ENCODE measurements around the gene ZNF626. TPM values are rescaled to one million over a fixed set of nuclear protein-coding genes. Genes with fewer than 3 reads are reported as not detected.
A peak's percentile ranks its signal among the peaks of the same experiment; 100 is the strongest.
"Not testable (repeated sequence)": the region's sequence is repeated elsewhere in the genome, so short reads cannot be mapped to it uniquely, and the experiment has no call there.

Gene ZNF626
- 10 to 100 TPM in 3 of 4 donors, 1 to 10 TPM in 1; 7.8 to 15.7 (median 13.3) TPM for total RNA-seq

DNA sequence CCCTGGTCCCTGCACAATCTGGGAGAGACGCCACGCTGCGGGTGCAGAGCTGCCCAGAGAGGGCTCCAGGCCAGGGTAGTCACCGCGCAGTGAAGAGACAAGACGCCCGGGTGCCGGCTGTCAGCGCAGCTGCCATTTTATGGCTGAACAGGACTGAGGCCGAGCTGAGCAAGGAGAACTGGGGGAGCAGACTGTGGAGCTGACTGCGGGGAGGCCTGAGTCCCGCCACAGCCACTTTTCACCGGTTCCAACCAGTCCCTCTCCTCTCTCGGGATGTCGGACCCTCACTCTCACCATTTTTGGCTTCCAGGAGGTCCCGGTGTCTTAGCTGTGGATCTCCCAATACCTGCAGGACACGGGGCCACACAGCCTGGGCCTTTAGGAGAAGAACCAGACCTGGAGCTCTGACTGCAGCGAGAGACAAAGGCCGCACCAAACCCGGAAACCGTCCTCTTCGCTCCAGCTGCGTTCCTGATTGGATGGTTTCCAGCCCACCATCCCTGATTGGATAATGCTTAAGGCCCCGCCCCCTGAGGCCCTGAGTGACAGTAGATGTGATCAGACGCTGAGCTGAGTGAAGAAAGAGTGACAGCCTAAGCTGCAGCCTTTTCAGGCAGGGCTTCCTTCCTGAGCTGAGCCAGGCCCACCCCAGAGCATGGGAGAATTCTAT lies at the start of gene ZNF626:
ZNF626 (minus strand) TSS at position 422 of the 670 bp plus-strand sequence; CDS start at position 297, 125 bp downstream.
- peak; percentile 96 for ATAC-seq (ENCODE audit: low FRiP score)
- DNase-seq (ENCODE audit: low spot score) = peak; percentile 97
- TF ChIP-seq CTCF (IDR thresholded peaks at IDR 0.05) = no peak

GRCh38 chr19:20669263-20669662 lies 7.9 kb upstream of the ZNF626 start:
- no peak for DNase-seq (ENCODE audit: low spot score)
- TF ChIP-seq CTCF (IDR thresholded peaks at IDR 0.05) = no peak
- ATAC-seq (ENCODE audit: low FRiP score) = no peak

GRCh38 chr19:20667281-20667680 lies 5.9 kb upstream of the ZNF626 start:
- no peak for TF ChIP-seq CTCF (IDR thresholded peaks at IDR 0.05)
- DNase-seq (ENCODE audit: low spot score) (no peak), ATAC-seq (ENCODE audit: low FRiP score) (no peak)

DNA sequence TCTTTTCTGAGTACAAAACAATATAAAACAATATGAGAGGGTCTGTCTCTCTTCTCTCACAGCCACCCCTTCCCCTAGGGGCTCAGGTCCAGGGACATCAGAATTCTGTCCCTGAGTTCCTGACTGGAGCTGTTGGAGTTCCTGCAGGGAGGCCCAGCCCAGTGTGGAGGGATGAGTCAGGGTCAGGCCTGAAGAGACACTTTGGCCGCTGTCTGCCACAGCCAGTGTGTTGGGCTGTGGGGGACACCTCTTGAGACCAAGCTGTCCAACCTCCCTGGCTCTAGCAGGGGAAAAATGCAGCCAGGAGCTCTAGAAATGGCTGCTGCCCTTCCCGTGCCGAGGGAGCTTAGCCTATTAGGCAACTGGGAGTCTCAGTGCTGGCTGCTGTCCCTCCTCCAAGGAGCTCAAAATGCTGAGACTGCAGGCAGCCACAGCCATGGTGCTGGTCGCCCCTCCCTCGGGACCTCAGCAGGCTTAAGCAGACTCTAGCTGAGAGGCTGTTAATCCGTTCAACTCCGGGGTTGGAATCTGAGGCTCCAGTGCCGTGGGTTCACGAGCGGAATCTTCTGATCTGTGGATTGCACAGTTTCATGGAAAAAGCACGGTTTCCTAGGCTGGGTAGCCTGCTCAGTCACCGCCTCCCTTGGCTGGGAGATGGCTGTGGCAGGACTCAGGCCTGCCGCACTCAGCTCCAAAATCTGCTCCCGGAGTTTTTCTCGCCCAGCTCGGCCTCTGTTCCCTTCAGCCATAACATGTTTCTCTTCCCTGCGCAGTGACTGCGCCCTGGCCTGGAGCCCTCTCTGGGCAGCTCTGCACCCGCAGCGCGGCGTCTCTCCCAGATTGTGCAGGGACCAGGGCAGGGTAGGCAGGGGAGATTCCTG lies 3.8 kb upstream of the ZNF626 start:
- ATAC-seq (ENCODE audit: low FRiP score) (no peak), DNase-seq (ENCODE audit: low spot score) (no peak)
- no peak for TF ChIP-seq CTCF (IDR thresholded peaks at IDR 0.05)

- not testable (repeated sequence) for ATAC-seq (ENCODE audit: low FRiP score); DNase-seq (ENCODE audit: low spot score)
Observed at GRCh38 chr19:20664475-20664874, 3.1 kb upstream of the ZNF626 start.

GRCh38 chr19:20662421-20663105 lies 1.2 kb upstream of the ZNF626 start:
- DNase-seq (ENCODE audit: low spot score) = no peak
- ATAC-seq (ENCODE audit: low FRiP score) = no peak
- TF ChIP-seq CTCF (IDR thresholded peaks at IDR 0.05) = no peak

DNA sequence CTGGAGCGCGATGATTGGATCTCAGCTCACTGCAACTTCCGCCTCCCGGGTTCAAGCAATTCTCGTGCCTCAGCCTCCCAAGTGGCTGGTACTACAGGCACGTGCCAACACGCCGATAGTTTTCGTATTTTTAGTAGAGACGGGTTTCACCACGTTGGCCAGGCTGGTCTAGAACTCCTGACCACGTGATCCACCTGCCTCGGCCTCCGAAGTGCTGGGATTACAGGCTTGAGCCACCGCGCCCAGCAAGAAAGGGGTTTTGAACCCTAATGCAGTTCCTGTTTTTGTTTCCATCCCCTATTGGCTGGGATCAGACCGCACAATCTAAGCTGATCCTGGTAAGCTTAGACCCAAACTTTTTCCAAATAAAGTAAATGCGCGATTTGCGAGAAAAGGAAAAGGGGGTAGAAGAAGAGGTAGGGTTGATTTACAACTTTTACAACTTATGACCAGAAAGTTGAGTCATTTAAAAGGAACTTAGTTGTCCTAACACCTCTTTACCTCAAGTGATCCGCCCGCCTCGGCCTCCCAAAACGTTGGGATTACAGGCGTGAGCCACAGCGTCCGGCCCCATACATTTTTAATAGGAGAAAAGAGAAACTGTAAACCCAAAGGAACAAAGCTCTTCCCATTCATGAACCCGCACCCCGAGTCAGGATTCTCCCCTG lies 764 bp downstream of the ZNF626 start:
- no peak for TF ChIP-seq CTCF (IDR thresholded peaks at IDR 0.05)
- DNase-seq (ENCODE audit: low spot score) = no peak
- ATAC-seq (ENCODE audit: low FRiP score) = peak; percentile 17

Data from omental fat pad (tissue), 4 donors.